Measurements from ENCODE around the gene CDC37L1. TPM values are rescaled to one million over a fixed set of nuclear protein-coding genes. Genes with fewer than 3 reads are reported as not detected.

The CDC37L1 gene
- total and polyA plus RNA-seq, 2 experiments from 2014 or later: 26.9 to 29.6 TPM

DNA sequence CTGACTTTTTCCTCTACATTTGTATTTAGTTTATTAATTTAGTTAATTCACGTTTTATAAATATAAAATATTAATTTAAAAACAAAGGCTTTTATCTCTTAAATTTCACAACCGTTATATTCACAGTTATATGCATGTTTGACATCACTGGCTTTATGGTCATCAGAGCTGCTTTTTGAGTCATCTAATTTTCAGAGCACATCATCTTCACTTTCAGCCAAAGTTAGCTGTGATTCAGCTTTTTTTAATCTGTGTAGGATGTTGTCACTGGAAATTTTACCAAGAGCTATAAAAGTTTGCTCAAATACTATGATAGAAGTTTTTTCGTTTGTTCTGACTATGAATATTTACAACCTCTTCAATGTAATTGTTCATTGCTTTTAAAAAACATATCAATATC, 12.4 kb downstream of the CDC37L1 start:
- H3K4me3 Mint-ChIP-seq: no peak overlapping the region
- DNase-seq (ENCODE audit: low spot score) (no peak), ATAC-seq (no peak)
- H3K79me2 ChIP-seq (replicated peaks; ENCODE audit: insufficient read depth): peaks cover 44% of the 10 kb centered on the region
- peaks cover 4% of the 10 kb centered on the region; the same call in 1 of the 2 replicates for H3K36me3 ChIP-seq (ENCODE audit: insufficient read depth)
- H3F3A ChIP-seq (replicated peaks; ENCODE audit: low read depth): no peaks in the 10 kb centered on the region
- H3K27ac ChIP-seq (ENCODE audit: low read depth): no peak overlapping the region
- H2AFZ ChIP-seq: no peak overlapping the region
- no peaks in the 10 kb centered on the region for H3K9me2 ChIP-seq (ENCODE audit: insufficient read depth)
- peaks cover 2% of the 10 kb centered on the region for H3K27me3 Mint-ChIP-seq (ENCODE audit: insufficient read depth, low read depth, poor library complexity)
- peaks cover 9% of the 10 kb centered on the region; the same call in 2 of the 3 replicates for H3K36me3 Mint-ChIP-seq (ENCODE audit: low read depth)
- H3K4me3 ChIP-seq: no peak overlapping the region
- H3K4me1 ChIP-seq (ENCODE audit: insufficient read depth): peaks cover 4% of the 10 kb centered on the region; the same call in 1 of the 2 replicates
- no peaks in the 10 kb centered on the region for H3K9me3 Mint-ChIP-seq
- peaks cover 16% of the 10 kb centered on the region for H4K20me1 ChIP-seq (replicated peaks; ENCODE audit: insufficient read depth)
- TF ChIP-seq, protein P1, sequence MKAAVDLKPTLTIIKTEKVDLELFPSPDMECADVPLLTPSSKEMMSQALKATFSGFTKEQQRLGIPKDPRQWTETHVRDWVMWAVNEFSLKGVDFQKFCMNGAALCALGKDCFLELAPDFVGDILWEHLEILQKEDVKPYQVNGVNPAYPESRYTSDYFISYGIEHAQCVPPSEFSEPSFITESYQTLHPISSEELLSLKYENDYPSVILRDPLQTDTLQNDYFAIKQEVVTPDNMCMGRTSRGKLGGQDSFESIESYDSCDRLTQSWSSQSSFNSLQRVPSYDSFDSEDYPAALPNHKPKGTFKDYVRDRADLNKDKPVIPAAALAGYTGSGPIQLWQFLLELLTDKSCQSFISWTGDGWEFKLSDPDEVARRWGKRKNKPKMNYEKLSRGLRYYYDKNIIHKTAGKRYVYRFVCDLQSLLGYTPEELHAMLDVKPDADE (IDR thresholded peaks at IDR 0.05): no peak
- TF ChIP-seq EZH2 (IDR thresholded peaks at IDR 0.05; ENCODE audit: low read depth, unreplicated experiment) (no peak), JUNB (IDR thresholded peaks at IDR 0.05; ENCODE audit: unreplicated experiment) (no peak), EZH2phosphoT487 (IDR thresholded peaks at IDR 0.05; ENCODE audit: unreplicated experiment) (no peak), NANOG (IDR thresholded peaks at IDR 0.05; ENCODE audit: borderline replicate concordance) (no peak), CREB1 (CRISPR knock-in tag; IDR thresholded peaks at IDR 0.05; ENCODE audit: low read depth) (no peak), ZNF331 (CRISPR knock-in tag; IDR thresholded peaks at IDR 0.05; ENCODE audit: low read depth) (no peak), POLR2AphosphoS5 (IDR thresholded peaks at IDR 0.05; ENCODE audit: low read depth) (no peak), STAT1 (IDR thresholded peaks at IDR 0.05; ENCODE audit: unreplicated experiment) (no peak), ZNF114 (CRISPR knock-in tag; IDR thresholded peaks at IDR 0.05) (no peak)
- TF ChIP-seq, protein P2, sequence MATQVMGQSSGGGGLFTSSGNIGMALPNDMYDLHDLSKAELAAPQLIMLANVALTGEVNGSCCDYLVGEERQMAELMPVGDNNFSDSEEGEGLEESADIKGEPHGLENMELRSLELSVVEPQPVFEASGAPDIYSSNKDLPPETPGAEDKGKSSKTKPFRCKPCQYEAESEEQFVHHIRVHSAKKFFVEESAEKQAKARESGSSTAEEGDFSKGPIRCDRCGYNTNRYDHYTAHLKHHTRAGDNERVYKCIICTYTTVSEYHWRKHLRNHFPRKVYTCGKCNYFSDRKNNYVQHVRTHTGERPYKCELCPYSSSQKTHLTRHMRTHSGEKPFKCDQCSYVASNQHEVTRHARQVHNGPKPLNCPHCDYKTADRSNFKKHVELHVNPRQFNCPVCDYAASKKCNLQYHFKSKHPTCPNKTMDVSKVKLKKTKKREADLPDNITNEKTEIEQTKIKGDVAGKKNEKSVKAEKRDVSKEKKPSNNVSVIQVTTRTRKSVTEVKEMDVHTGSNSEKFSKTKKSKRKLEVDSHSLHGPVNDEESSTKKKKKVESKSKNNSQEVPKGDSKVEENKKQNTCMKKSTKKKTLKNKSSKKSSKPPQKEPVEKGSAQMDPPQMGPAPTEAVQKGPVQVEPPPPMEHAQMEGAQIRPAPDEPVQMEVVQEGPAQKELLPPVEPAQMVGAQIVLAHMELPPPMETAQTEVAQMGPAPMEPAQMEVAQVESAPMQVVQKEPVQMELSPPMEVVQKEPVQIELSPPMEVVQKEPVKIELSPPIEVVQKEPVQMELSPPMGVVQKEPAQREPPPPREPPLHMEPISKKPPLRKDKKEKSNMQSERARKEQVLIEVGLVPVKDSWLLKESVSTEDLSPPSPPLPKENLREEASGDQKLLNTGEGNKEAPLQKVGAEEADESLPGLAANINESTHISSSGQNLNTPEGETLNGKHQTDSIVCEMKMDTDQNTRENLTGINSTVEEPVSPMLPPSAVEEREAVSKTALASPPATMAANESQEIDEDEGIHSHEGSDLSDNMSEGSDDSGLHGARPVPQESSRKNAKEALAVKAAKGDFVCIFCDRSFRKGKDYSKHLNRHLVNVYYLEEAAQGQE (IDR thresholded peaks at IDR 0.05; ENCODE audit: unreplicated experiment): no peak
- TF ChIP-seq, protein P3, sequence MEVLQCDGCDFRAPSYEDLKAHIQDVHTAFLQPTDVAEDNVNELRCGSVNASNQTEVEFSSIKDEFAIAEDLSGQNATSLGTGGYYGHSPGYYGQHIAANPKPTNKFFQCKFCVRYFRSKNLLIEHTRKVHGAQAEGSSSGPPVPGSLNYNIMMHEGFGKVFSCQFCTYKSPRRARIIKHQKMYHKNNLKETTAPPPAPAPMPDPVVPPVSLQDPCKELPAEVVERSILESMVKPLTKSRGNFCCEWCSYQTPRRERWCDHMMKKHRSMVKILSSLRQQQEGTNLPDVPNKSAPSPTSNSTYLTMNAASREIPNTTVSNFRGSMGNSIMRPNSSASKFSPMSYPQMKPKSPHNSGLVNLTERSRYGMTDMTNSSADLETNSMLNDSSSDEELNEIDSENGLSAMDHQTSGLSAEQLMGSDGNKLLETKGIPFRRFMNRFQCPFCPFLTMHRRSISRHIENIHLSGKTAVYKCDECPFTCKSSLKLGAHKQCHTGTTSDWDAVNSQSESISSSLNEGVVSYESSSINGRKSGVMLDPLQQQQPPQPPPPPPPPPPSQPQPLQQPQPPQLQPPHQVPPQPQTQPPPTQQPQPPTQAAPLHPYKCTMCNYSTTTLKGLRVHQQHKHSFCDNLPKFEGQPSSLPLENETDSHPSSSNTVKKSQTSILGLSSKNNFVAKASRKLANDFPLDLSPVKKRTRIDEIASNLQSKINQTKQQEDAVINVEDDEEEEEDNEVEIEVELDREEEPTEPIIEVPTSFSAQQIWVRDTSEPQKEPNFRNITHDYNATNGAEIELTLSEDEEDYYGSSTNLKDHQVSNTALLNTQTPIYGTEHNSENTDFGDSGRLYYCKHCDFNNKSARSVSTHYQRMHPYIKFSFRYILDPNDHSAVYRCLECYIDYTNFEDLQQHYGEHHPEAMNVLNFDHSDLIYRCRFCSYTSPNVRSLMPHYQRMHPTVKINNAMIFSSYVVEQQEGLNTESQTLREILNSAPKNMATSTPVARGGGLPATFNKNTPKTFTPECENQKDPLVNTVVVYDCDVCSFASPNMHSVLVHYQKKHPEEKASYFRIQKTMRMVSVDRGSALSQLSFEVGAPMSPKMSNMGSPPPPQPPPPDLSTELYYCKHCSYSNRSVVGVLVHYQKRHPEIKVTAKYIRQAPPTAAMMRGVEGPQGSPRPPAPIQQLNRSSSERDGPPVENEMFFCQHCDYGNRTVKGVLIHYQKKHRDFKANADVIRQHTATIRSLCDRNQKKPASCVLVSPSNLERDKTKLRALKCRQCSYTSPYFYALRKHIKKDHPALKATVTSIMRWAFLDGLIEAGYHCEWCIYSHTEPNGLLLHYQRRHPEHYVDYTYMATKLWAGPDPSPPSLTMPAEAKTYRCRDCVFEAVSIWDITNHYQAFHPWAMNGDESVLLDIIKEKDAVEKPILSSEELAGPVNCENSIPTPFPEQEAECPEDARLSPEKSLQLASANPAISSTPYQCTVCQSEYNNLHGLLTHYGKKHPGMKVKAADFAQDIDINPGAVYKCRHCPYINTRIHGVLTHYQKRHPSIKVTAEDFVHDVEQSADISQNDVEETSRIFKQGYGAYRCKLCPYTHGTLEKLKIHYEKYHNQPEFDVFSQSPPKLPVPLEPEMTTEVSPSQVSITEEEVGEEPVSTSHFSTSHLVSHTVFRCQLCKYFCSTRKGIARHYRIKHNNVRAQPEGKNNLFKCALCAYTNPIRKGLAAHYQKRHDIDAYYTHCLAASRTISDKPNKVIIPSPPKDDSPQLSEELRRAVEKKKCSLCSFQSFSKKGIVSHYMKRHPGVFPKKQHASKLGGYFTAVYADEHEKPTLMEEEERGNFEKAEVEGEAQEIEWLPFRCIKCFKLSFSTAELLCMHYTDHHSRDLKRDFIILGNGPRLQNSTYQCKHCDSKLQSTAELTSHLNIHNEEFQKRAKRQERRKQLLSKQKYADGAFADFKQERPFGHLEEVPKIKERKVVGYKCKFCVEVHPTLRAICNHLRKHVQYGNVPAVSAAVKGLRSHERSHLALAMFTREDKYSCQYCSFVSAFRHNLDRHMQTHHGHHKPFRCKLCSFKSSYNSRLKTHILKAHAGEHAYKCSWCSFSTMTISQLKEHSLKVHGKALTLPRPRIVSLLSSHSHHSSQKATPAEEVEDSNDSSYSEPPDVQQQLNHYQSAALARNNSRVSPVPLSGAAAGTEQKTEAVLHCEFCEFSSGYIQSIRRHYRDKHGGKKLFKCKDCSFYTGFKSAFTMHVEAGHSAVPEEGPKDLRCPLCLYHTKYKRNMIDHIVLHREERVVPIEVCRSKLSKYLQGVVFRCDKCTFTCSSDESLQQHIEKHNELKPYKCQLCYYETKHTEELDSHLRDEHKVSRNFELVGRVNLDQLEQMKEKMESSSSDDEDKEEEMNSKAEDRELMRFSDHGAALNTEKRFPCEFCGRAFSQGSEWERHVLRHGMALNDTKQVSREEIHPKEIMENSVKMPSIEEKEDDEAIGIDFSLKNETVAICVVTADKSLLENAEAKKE (CRISPR knock-in tag; IDR thresholded peaks at IDR 0.05): no peak
- TF ChIP-seq, protein P4, sequence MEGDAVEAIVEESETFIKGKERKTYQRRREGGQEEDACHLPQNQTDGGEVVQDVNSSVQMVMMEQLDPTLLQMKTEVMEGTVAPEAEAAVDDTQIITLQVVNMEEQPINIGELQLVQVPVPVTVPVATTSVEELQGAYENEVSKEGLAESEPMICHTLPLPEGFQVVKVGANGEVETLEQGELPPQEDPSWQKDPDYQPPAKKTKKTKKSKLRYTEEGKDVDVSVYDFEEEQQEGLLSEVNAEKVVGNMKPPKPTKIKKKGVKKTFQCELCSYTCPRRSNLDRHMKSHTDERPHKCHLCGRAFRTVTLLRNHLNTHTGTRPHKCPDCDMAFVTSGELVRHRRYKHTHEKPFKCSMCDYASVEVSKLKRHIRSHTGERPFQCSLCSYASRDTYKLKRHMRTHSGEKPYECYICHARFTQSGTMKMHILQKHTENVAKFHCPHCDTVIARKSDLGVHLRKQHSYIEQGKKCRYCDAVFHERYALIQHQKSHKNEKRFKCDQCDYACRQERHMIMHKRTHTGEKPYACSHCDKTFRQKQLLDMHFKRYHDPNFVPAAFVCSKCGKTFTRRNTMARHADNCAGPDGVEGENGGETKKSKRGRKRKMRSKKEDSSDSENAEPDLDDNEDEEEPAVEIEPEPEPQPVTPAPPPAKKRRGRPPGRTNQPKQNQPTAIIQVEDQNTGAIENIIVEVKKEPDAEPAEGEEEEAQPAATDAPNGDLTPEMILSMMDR (conservative IDR thresholded peaks at IDR 0.05; ENCODE audit: low read depth in 2 of 2): no peak
- peaks cover 2% of the 10 kb centered on the region; the same call in 2 of the 3 replicates for H3K4me1 Mint-ChIP-seq
- no peak overlapping the region for H3K4me2 ChIP-seq
- no peaks in the 10 kb centered on the region for H3K27me3 ChIP-seq (ENCODE audit: insufficient read depth)
- H3K27ac Mint-ChIP-seq: no peak overlapping the region
